ENCODE measurements around the gene RAB37.

Gene RAB37

DNA sequence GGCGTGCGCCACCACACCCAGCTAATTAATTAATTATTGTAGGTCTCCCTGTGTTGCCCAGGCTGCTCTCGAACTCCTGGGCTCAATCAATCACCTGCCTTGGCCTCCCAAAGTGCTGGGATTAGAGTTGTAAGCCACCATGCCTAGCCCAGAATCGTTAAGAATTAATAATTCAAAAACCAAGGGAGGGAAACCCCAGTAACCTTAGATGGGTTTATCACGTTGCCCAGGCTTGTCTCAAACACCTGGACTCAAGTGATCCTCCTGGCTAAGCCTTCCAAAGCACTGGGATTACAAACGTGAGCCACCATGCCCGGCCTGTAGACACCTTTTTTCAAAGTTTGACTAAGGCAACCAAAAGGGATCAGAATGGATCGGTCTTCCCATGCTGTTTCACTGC lies 45.9 kb upstream of the RAB37 start:
- Histone ChIP-seq H3K9ac (ENCODE audit: low read depth, low read length, poor library complexity, severe bottlenecking) (no peak overlapping the region), H2AFZ (ENCODE audit: low read length) (no peak overlapping the region), H3K36me3 (ENCODE audit: insufficient read depth, low read length) (no peaks in the 10 kb centered on the region), H3K4me2 (ENCODE audit: low read depth, low read length, poor library complexity, severe bottlenecking) (no peak overlapping the region), H3K4me1 (ENCODE audit: insufficient read depth, low read length, poor library complexity, severe bottlenecking) (peaks cover 3% of the 10 kb centered on the region), H3F3A (ENCODE audit: low read depth) (no peaks in the 10 kb centered on the region), H3K27me3 (ENCODE audit: insufficient read depth, low read length, poor library complexity, severe bottlenecking) (no peaks in the 10 kb centered on the region), H3K9me2 (replicated peaks; ENCODE audit: low read depth, low read length) (no peaks in the 10 kb centered on the region), H3K9me3 (ENCODE audit: insufficient read depth, low read depth, low read length) (no peaks in the 10 kb centered on the region), H3K4me3 (ENCODE audit: low read length, poor library complexity, severe bottlenecking) (no peak overlapping the region), H3K79me2 (ENCODE audit: insufficient read depth, low read length) (no peaks in the 10 kb centered on the region), H4K20me1 (ENCODE audit: insufficient read depth, low read length, poor library complexity, severe bottlenecking) (no peaks in the 10 kb centered on the region)
- TF ChIP-seq, protein P1, sequence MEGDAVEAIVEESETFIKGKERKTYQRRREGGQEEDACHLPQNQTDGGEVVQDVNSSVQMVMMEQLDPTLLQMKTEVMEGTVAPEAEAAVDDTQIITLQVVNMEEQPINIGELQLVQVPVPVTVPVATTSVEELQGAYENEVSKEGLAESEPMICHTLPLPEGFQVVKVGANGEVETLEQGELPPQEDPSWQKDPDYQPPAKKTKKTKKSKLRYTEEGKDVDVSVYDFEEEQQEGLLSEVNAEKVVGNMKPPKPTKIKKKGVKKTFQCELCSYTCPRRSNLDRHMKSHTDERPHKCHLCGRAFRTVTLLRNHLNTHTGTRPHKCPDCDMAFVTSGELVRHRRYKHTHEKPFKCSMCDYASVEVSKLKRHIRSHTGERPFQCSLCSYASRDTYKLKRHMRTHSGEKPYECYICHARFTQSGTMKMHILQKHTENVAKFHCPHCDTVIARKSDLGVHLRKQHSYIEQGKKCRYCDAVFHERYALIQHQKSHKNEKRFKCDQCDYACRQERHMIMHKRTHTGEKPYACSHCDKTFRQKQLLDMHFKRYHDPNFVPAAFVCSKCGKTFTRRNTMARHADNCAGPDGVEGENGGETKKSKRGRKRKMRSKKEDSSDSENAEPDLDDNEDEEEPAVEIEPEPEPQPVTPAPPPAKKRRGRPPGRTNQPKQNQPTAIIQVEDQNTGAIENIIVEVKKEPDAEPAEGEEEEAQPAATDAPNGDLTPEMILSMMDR (conservative IDR thresholded peaks at IDR 0.05; ENCODE audit: low read length): no peak
- TF ChIP-seq EZH2phosphoT487 (IDR thresholded peaks at IDR 0.05; ENCODE audit: borderline replicate concordance): no peak

DNA sequence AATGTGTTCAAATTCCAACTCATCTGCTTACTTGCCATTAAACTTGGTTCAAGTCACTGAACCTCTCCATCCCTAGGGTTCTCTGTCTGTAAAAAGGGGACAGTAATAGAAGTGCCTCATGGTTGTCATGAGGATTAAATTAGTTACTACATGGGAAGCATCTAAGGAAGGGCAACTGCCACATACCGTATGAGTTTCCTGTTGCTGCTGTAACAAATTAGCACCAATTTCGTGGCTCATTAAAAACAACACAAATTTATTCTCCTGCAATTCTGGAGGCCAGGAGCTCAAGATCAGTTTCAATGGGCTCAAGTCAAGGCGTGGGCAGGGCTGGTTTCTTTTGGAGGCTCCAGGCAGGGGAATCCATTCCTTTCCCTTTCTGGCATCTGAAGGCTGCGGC lies 43.0 kb upstream of the RAB37 start:
- H3K4me1 ChIP-seq (ENCODE audit: insufficient read depth, low read length, poor library complexity, severe bottlenecking): peaks cover 3% of the 10 kb centered on the region
- no peaks in the 10 kb centered on the region for H3F3A ChIP-seq (ENCODE audit: low read depth)
- H3K9me2 ChIP-seq (replicated peaks; ENCODE audit: low read depth, low read length): no peaks in the 10 kb centered on the region
- H3K9me3 ChIP-seq (ENCODE audit: insufficient read depth, low read depth, low read length): no peaks in the 10 kb centered on the region
- no peaks in the 10 kb centered on the region for H3K79me2 ChIP-seq (ENCODE audit: insufficient read depth, low read length)
- H3K36me3 ChIP-seq (ENCODE audit: insufficient read depth, low read length): no peaks in the 10 kb centered on the region
- H3K4me2 ChIP-seq (ENCODE audit: low read depth, low read length, poor library complexity, severe bottlenecking): no peak overlapping the region
- H3K27me3 ChIP-seq (ENCODE audit: insufficient read depth, low read length, poor library complexity, severe bottlenecking): no peaks in the 10 kb centered on the region
- H4K20me1 ChIP-seq (ENCODE audit: insufficient read depth, low read length, poor library complexity, severe bottlenecking): no peaks in the 10 kb centered on the region
- H3K9ac ChIP-seq (ENCODE audit: low read depth, low read length, poor library complexity, severe bottlenecking): no peak overlapping the region
- H3K4me3 ChIP-seq (ENCODE audit: low read length, poor library complexity, severe bottlenecking): no peak overlapping the region
- H2AFZ ChIP-seq (ENCODE audit: low read length): no peak overlapping the region
- TF ChIP-seq EZH2phosphoT487 (IDR thresholded peaks at IDR 0.05; ENCODE audit: borderline replicate concordance): no peak
- TF ChIP-seq, protein P1 (conservative IDR thresholded peaks at IDR 0.05; ENCODE audit: low read length): no peak

DNA sequence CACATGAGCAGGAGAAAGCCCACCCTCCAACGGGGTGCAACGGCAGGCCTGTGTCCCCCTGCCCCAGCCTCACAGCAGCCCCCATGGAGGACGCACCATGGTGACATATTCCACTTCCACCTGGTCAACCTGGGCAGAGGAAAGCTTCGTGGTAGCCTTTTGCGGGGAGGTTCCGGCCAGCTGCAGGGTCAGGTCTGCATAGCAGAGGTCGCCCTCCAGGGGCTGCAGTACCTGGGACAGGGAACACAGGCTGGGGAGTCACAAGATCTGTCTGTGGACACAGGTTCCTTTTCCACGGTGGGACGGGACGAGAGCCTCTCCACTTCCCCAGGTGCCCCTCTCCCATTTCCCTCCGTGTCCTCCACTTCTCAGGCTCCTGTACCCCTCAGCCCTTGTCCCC lies 41.4 kb upstream of the RAB37 start:
- H3K4me3 ChIP-seq (ENCODE audit: low read length, poor library complexity, severe bottlenecking): no peak overlapping the region
- H3F3A ChIP-seq (ENCODE audit: low read depth): no peaks in the 10 kb centered on the region
- H3K27me3 ChIP-seq (ENCODE audit: insufficient read depth, low read length, poor library complexity, severe bottlenecking): no peaks in the 10 kb centered on the region
- no peaks in the 10 kb centered on the region for H3K9me2 ChIP-seq (replicated peaks; ENCODE audit: low read depth, low read length)
- no peaks in the 10 kb centered on the region for H3K36me3 ChIP-seq (ENCODE audit: insufficient read depth, low read length)
- TF ChIP-seq, protein P1 (conservative IDR thresholded peaks at IDR 0.05; ENCODE audit: low read length): no peak
- no peak for TF ChIP-seq EZH2phosphoT487 (IDR thresholded peaks at IDR 0.05; ENCODE audit: borderline replicate concordance)
- H3K9me3 ChIP-seq (ENCODE audit: insufficient read depth, low read depth, low read length): no peaks in the 10 kb centered on the region
- no peak overlapping the region for H3K9ac ChIP-seq (ENCODE audit: low read depth, low read length, poor library complexity, severe bottlenecking)
- peaks cover 3% of the 10 kb centered on the region for H3K4me1 ChIP-seq (ENCODE audit: insufficient read depth, low read length, poor library complexity, severe bottlenecking)
- H3K79me2 ChIP-seq (ENCODE audit: insufficient read depth, low read length): no peaks in the 10 kb centered on the region
- no peak overlapping the region for H2AFZ ChIP-seq (ENCODE audit: low read length)
- H4K20me1 ChIP-seq (ENCODE audit: insufficient read depth, low read length, poor library complexity, severe bottlenecking): no peaks in the 10 kb centered on the region
- no peak overlapping the region for H3K4me2 ChIP-seq (ENCODE audit: low read depth, low read length, poor library complexity, severe bottlenecking)

Data from Loucy (cell line).